NB4 (cell line): ENCODE results near the gene NINJ1.

Experiments
- DNase-seq: peaks from one replicate; pipeline ENCODE4 v3.0.0; 2010; ENCODE audit warnings: low read depth
- H3K4me3 ChIP-seq: one replicate; pipeline ENCODE4 v1.5.1; 2011; ENCODE audit warnings: mild to moderate bottlenecking, low read depth, low read length, moderate library complexity
- CTCF ChIP-seq: IDR thresholded peaks from one replicate; pipeline ENCODE4 v1.5.1; 2012; ENCODE audit warnings: low read depth, low read length
- MAX ChIP-seq: IDR thresholded peaks from 2 replicates; pipeline ENCODE4 v1.6.1; 2011; ENCODE audit warnings: low read depth, low read length
- MYC ChIP-seq: IDR thresholded peaks from 2 replicates; pipeline ENCODE4 v1.6.1; 2011; ENCODE audit warnings: low read depth, low read length
- POLR2A ChIP-seq: IDR thresholded peaks from 2 replicates; pipeline ENCODE4 v1.6.1; 2011; ENCODE audit warnings: mild to moderate bottlenecking; ENCODE audit not compliant: insufficient read length; ENCODE audit errors: extremely low read depth

NINJ1 gene

GRCh38 chr9:93081931-93082330 is 52.1 kb downstream of the NINJ1 start:
- no peak for TF ChIP-seq CTCF
- TF ChIP-seq POLR2A, result no peak
- TF ChIP-seq MAX, result no peak
- TF ChIP-seq MYC, result no peak
- no peak for DNase-seq
- H3K4me3 ChIP-seq, result no peak overlapping the region

GRCh38 chr9:93081081-93081529 is 52.9 kb downstream of the NINJ1 start:
- TF ChIP-seq CTCF (no peak), MYC (no peak), MAX (no peak), POLR2A (no peak)
- DNase-seq, result no peak
- H3K4me3 ChIP-seq, result no peak overlapping the region

- TF ChIP-seq MAX (no peak), CTCF (no peak), POLR2A (no peak), MYC (no peak)
- no peak overlapping the region for H3K4me3 ChIP-seq
- no peak for DNase-seq
Observed at GRCh38 chr9:93080406-93080805, 53.6 kb downstream of the NINJ1 start.

GRCh38 chr9:93079371-93079770 is 54.7 kb downstream of the NINJ1 start:
- H3K4me3 ChIP-seq, result no peak overlapping the region
- no peak for DNase-seq
- TF ChIP-seq MYC (no peak), POLR2A (no peak), MAX (no peak), CTCF (no peak)

- DNase-seq, result no peak
- no peak overlapping the region for H3K4me3 ChIP-seq
- TF ChIP-seq MYC (no peak), MAX (no peak)
Observed at GRCh38 chr9:93077811-93078210, 56.2 kb downstream of the NINJ1 start.

- no peak for TF ChIP-seq CTCF
- no peak overlapping the region for H3K4me3 ChIP-seq
- no peak for DNase-seq
Observed at GRCh38 chr9:93077367-93077766, 56.7 kb downstream of the NINJ1 start.
